Neutrophil (primary cell): Measurements from ENCODE around the gene INPP1.

Experiments used
- H3K27ac ChIP-seq: fragments of 200-600 bp; sonication (generic); 2 replicates; pipeline ENCODE4 v1.5.1; 2016; ENCODE audit warnings: mild to moderate bottlenecking, moderate library complexity
- H3K27me3 ChIP-seq: fragments of 200-600 bp; sonication (generic); 2 replicates; pipeline ENCODE4 v1.6.0; 2016; ENCODE audit warnings: mild to moderate bottlenecking
- H3K36me3 ChIP-seq: fragments of 200-600 bp; sonication (generic); 2 replicates; pipeline ENCODE4 v1.5.1; 2017
- H3K4me1 ChIP-seq, 2 experiments: fragments of 200-600 bp in 1 of 2; sonication (generic) in 1 of 2; 1 replicate in 1 of 2; 2 replicates in 1 of 2; pipeline versions ENCODE4 v1.5.1 to v1.6.1; 2013 to 2016; ENCODE audit warnings: low read depth in 1 of 2, low read length in 1 of 2, mild to moderate bottlenecking in 1 of 2, moderate library complexity in 1 of 2; ENCODE audit not compliant: control insufficient read depth in 1 of 2, insufficient read depth in 1 of 2
- H3K4me3 ChIP-seq, 2 experiments: fragments of 200-600 bp in 1 of 2; sonication (generic) in 1 of 2; 1 replicate in 1 of 2; 2 replicates in 1 of 2; pipeline ENCODE4 v1.5.1; 2013 to 2016; ENCODE audit warnings: low read depth in 1 of 2, low read length in 1 of 2, mild to moderate bottlenecking in 1 of 2, moderate library complexity in 1 of 2
- H3K9me3 ChIP-seq: fragments of 200-600 bp; sonication (generic); 2 replicates; pipeline ENCODE4 v1.5.1; 2016
- CTCF ChIP-seq: fragments of 200-600 bp; sonication (generic); IDR thresholded peaks from 2 replicates; pipeline ENCODE4 v1.5.1; 2016; ENCODE audit warnings: antibody characterized with exemption

The INPP1 gene

GRCh38 chr2:190417045-190417842 is 73.9 kb downstream of the INPP1 start:
- H3K27ac ChIP-seq = no peak overlapping the region

GRCh38 chr2:190418727-190419126 is 75.3 kb downstream of the INPP1 start:
- no peak overlapping the region for H3K4me3 ChIP-seq
- TF ChIP-seq CTCF = no peak
- H3K27me3 ChIP-seq = peaks cover 7% of the 10 kb centered on the region
- peaks cover 7 to 11% of the 10 kb centered on the region in 2 experiments for H3K4me1 ChIP-seq
- H3K36me3 ChIP-seq = no peaks in the 10 kb centered on the region
- H3K27ac ChIP-seq = no peak overlapping the region
- H3K9me3 ChIP-seq = no peaks in the 10 kb centered on the region

More at GRCh38 chr2:190417045-190417842, 73.9 kb downstream of the INPP1 start:
- peaks cover 22% of the 10 kb centered on the region for H3K27me3 ChIP-seq
- no peak for TF ChIP-seq CTCF
- H3K9me3 ChIP-seq = no peaks in the 10 kb centered on the region
- H3K4me1 ChIP-seq = peaks cover 7 to 11% of the 10 kb centered on the region in 2 experiments
- no peak overlapping the region for H3K4me3 ChIP-seq
- H3K36me3 ChIP-seq = no peaks in the 10 kb centered on the region

- H3K9me3 ChIP-seq = no peaks in the 10 kb centered on the region
Observed at GRCh38 chr2:190420801-190421200, 77.4 kb downstream of the INPP1 start.

More at GRCh38 chr2:190420801-190421200, 77.4 kb downstream of the INPP1 start:
- no peak overlapping the region for H3K27ac ChIP-seq
- no peak overlapping the region for H3K4me3 ChIP-seq
- no peak for TF ChIP-seq CTCF
- no peaks in the 10 kb centered on the region for H3K27me3 ChIP-seq
- H3K36me3 ChIP-seq = no peaks in the 10 kb centered on the region
- H3K4me1 ChIP-seq = peaks cover 12 to 20% of the 10 kb centered on the region in 2 experiments
